GM23338 (cell line): ENCODE data around the gene PER1. TPM values are rescaled to one million over a fixed set of nuclear protein-coding genes. Genes with fewer than 3 reads are reported as not detected.

ENCODE experiments used
- ATAC-seq: fragments of 200-7000 bp; cut with Tn5 transposase; 3 replicates; pipeline ENCODE4 v1.9.1; 2020
- DNase-seq: peaks from one replicate; pipeline ENCODE4 v3.0.0-alpha.2; 2015; ENCODE audit warnings: low spot score
- H2AFZ ChIP-seq: fragments of 200-600 bp; sonication (generic); 2 replicates; pipeline ENCODE4 v1.8.0; 2016; ENCODE audit warnings: antibody characterized with exemption, mild to moderate bottlenecking, moderate library complexity
- H3F3A ChIP-seq: fragments of 200-600 bp; sonication (generic); replicated peaks from 2 replicates; pipeline ENCODE4 v1.8.0; 2017; ENCODE audit warnings: antibody characterized with exemption, mixed run types, low read depth
- H3K27ac ChIP-seq: fragments of 200-600 bp; sonication (generic); 2 replicates; pipeline ENCODE4 v1.6.1; 2016; ENCODE audit warnings: low read depth
- H3K27me3 ChIP-seq: fragments of 200-600 bp; sonication (generic); 2 replicates; pipeline ENCODE4 v1.8.0; 2016; ENCODE audit warnings: mild to moderate bottlenecking, mixed run types, moderate library complexity; ENCODE audit not compliant: insufficient read depth
- H3K36me3 ChIP-seq: fragments of 200-600 bp; sonication (generic); 2 replicates; pipeline ENCODE4 v1.8.0; 2016; ENCODE audit warnings: mild to moderate bottlenecking; ENCODE audit not compliant: insufficient read depth
- H3K4me1 ChIP-seq: fragments of 200-600 bp; sonication (generic); 2 replicates; pipeline ENCODE4 v1.8.0; 2016; ENCODE audit warnings: mild to moderate bottlenecking, moderate library complexity; ENCODE audit not compliant: insufficient read depth
- H3K4me2 ChIP-seq: fragments of 200-600 bp; sonication (generic); 2 replicates; pipeline ENCODE4 v1.7.1; 2017; ENCODE audit warnings: mixed run types
- H3K4me3 ChIP-seq: fragments of 200-600 bp; sonication (generic); 2 replicates; pipeline ENCODE4 v1.6.1; 2016; ENCODE audit warnings: mixed run types
- H3K79me2 ChIP-seq: fragments of 200-600 bp; sonication (generic); replicated peaks from 2 replicates; pipeline ENCODE4 v1.8.0; 2017; ENCODE audit warnings: mild to moderate bottlenecking; ENCODE audit not compliant: insufficient read depth
- H3K9me2 ChIP-seq: fragments of 200-600 bp; sonication (generic); 2 replicates; pipeline ENCODE4 v1.8.0; 2017; ENCODE audit not compliant: insufficient read depth
- H4K20me1 ChIP-seq: fragments of 200-600 bp; sonication (generic); replicated peaks from 2 replicates; pipeline ENCODE4 v1.8.0; 2017; ENCODE audit warnings: mild to moderate bottlenecking; ENCODE audit not compliant: insufficient read depth
- H3K27ac Mint-ChIP-seq: 2 replicates; pipeline ENCODE4 v1.8.0; 2020; ENCODE audit warnings: inconsistent platforms, mild to moderate bottlenecking, moderate library complexity, mixed read lengths
- H3K27me3 Mint-ChIP-seq: 3 replicates; pipeline ENCODE4 v1.8.0; 2022; ENCODE audit warnings: low read depth, mild to moderate bottlenecking, moderate library complexity, mixed read lengths, inconsistent platforms; ENCODE audit not compliant: insufficient read depth, poor library complexity
- H3K36me3 Mint-ChIP-seq: 3 replicates; pipeline ENCODE4 v1.8.0; 2021; ENCODE audit warnings: low read depth, mild to moderate bottlenecking, inconsistent platforms, moderate library complexity, mixed read lengths
- H3K4me1 Mint-ChIP-seq: 3 replicates; pipeline ENCODE4 v1.8.0; 2020; ENCODE audit warnings: mild to moderate bottlenecking, inconsistent platforms, mixed read lengths
- H3K4me3 Mint-ChIP-seq: 3 replicates; pipeline ENCODE4 v1.8.0; 2021; ENCODE audit warnings: moderate library complexity, mild to moderate bottlenecking, inconsistent platforms, mixed read lengths
- H3K9me3 Mint-ChIP-seq: 3 replicates; pipeline ENCODE4 v1.8.0; 2020; ENCODE audit warnings: moderate library complexity, mild to moderate bottlenecking, inconsistent platforms, mixed read lengths
- EZH2phosphoT487 ChIP-seq: fragments of 200-600 bp; sonication (generic); IDR thresholded peaks from one replicate; pipeline ENCODE4 v1.8.1; 2018; ENCODE audit warnings: antibody characterized with exemption; ENCODE audit not compliant: unreplicated experiment
- polyA plus RNA-seq: library from polyadenylated mRNA; unstranded; fragments of >200 nt; fragmentation: Nextera tagmentation; extraction: Ambion mirVana; gene quantifications from 2 replicates; pipeline ENCODE4 v1.2.1, GENCODE V29; 2016
- total RNA-seq: library from RNA; depleted of rRNA; stranded (reverse); fragments of >200 nt; shearing (Covaris generic); gene quantifications from 2 replicates; pipeline ENCODE4 v1.2.3, GENCODE V29; 2014
- TF ChIP-seq, protein P1 (sequence below): IDR thresholded peaks from one replicate; pipeline ENCODE4 v1.6.1; 2018; ENCODE audit warnings: antibody characterized with exemption; ENCODE audit not compliant: unreplicated experiment
- TF ChIP-seq, protein P2 (sequence below): fragments of 250-450 bp; sonication (Bioruptor Pico); IDR thresholded peaks from 2 replicates; pipeline ENCODE4 v1.5.0; 2020; ENCODE audit warnings: mild to moderate bottlenecking, moderate library complexity

PER1 gene
- total and polyA plus RNA-seq, 2 experiments from 2014 or later, result 12.2 to 36.1 TPM

DNA sequence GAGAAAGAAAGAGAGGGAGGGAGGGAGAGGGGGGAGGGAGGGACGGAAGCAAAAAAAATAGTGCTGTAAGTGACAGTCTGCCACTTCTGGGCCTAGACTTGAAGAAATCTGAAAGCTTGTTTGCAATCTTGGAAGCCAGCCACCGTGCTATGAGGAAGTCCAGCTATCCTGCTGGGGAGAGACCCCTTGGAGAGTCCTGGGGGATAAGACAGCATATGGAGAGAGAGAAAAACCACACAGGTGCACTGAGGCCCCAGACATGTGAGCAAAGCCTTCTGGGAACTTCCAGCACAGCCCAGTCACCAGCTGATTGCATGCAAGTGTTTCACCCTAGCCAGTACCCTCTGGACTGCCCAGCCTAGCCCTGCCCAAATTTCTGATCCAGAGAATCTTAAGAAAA is 52.1 kb downstream of the PER1 start (continued):
- TF ChIP-seq, protein P1, sequence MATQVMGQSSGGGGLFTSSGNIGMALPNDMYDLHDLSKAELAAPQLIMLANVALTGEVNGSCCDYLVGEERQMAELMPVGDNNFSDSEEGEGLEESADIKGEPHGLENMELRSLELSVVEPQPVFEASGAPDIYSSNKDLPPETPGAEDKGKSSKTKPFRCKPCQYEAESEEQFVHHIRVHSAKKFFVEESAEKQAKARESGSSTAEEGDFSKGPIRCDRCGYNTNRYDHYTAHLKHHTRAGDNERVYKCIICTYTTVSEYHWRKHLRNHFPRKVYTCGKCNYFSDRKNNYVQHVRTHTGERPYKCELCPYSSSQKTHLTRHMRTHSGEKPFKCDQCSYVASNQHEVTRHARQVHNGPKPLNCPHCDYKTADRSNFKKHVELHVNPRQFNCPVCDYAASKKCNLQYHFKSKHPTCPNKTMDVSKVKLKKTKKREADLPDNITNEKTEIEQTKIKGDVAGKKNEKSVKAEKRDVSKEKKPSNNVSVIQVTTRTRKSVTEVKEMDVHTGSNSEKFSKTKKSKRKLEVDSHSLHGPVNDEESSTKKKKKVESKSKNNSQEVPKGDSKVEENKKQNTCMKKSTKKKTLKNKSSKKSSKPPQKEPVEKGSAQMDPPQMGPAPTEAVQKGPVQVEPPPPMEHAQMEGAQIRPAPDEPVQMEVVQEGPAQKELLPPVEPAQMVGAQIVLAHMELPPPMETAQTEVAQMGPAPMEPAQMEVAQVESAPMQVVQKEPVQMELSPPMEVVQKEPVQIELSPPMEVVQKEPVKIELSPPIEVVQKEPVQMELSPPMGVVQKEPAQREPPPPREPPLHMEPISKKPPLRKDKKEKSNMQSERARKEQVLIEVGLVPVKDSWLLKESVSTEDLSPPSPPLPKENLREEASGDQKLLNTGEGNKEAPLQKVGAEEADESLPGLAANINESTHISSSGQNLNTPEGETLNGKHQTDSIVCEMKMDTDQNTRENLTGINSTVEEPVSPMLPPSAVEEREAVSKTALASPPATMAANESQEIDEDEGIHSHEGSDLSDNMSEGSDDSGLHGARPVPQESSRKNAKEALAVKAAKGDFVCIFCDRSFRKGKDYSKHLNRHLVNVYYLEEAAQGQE, result no peak
- TF ChIP-seq, protein P2, sequence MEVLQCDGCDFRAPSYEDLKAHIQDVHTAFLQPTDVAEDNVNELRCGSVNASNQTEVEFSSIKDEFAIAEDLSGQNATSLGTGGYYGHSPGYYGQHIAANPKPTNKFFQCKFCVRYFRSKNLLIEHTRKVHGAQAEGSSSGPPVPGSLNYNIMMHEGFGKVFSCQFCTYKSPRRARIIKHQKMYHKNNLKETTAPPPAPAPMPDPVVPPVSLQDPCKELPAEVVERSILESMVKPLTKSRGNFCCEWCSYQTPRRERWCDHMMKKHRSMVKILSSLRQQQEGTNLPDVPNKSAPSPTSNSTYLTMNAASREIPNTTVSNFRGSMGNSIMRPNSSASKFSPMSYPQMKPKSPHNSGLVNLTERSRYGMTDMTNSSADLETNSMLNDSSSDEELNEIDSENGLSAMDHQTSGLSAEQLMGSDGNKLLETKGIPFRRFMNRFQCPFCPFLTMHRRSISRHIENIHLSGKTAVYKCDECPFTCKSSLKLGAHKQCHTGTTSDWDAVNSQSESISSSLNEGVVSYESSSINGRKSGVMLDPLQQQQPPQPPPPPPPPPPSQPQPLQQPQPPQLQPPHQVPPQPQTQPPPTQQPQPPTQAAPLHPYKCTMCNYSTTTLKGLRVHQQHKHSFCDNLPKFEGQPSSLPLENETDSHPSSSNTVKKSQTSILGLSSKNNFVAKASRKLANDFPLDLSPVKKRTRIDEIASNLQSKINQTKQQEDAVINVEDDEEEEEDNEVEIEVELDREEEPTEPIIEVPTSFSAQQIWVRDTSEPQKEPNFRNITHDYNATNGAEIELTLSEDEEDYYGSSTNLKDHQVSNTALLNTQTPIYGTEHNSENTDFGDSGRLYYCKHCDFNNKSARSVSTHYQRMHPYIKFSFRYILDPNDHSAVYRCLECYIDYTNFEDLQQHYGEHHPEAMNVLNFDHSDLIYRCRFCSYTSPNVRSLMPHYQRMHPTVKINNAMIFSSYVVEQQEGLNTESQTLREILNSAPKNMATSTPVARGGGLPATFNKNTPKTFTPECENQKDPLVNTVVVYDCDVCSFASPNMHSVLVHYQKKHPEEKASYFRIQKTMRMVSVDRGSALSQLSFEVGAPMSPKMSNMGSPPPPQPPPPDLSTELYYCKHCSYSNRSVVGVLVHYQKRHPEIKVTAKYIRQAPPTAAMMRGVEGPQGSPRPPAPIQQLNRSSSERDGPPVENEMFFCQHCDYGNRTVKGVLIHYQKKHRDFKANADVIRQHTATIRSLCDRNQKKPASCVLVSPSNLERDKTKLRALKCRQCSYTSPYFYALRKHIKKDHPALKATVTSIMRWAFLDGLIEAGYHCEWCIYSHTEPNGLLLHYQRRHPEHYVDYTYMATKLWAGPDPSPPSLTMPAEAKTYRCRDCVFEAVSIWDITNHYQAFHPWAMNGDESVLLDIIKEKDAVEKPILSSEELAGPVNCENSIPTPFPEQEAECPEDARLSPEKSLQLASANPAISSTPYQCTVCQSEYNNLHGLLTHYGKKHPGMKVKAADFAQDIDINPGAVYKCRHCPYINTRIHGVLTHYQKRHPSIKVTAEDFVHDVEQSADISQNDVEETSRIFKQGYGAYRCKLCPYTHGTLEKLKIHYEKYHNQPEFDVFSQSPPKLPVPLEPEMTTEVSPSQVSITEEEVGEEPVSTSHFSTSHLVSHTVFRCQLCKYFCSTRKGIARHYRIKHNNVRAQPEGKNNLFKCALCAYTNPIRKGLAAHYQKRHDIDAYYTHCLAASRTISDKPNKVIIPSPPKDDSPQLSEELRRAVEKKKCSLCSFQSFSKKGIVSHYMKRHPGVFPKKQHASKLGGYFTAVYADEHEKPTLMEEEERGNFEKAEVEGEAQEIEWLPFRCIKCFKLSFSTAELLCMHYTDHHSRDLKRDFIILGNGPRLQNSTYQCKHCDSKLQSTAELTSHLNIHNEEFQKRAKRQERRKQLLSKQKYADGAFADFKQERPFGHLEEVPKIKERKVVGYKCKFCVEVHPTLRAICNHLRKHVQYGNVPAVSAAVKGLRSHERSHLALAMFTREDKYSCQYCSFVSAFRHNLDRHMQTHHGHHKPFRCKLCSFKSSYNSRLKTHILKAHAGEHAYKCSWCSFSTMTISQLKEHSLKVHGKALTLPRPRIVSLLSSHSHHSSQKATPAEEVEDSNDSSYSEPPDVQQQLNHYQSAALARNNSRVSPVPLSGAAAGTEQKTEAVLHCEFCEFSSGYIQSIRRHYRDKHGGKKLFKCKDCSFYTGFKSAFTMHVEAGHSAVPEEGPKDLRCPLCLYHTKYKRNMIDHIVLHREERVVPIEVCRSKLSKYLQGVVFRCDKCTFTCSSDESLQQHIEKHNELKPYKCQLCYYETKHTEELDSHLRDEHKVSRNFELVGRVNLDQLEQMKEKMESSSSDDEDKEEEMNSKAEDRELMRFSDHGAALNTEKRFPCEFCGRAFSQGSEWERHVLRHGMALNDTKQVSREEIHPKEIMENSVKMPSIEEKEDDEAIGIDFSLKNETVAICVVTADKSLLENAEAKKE (CRISPR knock-in tag), result no peak

DNA sequence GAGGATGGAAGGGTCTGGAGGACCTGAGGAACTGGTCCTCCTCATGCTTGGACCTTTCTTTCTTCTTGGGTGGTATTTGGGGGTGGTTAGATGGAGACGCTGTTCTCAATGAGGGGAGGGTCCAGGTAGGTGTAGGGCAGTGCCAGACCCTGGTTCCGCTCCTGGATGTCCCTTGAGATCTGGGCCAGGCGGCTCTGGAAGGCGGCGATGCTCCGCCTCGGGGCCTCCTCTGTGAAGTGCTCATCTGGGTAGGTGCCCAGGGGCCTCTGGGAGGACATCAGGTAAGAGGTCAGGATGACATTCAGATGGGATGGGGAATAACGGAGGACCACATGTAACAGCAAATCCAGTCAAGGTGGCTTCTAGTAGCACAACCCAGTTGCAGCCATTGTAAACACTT is 55.7 kb downstream of the PER1 start:
- no peaks in the 10 kb centered on the region for H3K9me3 Mint-ChIP-seq

More for the DNA sequence above, 55.7 kb downstream of the PER1 start:
- Histone ChIP-seq H3K79me2 (no peaks in the 10 kb centered on the region), H3K4me1 (no peaks in the 10 kb centered on the region), H3K4me3 (no peak overlapping the region), H3K27ac (no peak overlapping the region), H4K20me1 (no peaks in the 10 kb centered on the region), H3K36me3 (no peaks in the 10 kb centered on the region), H3K27me3 (no peaks in the 10 kb centered on the region), H3F3A (no peaks in the 10 kb centered on the region), H2AFZ (no peak overlapping the region), H3K9me2 (no peaks in the 10 kb centered on the region), H3K4me2 (no peak overlapping the region)
- Mint-ChIP-seq H3K4me1 (peaks cover 4% of the 10 kb centered on the region; the same call in 1 of the 3 replicates), H3K4me3 (no peak overlapping the region; the same call in 2 of the 3 replicates), H3K27me3 (peaks cover 1% of the 10 kb centered on the region), H3K27ac (no peak overlapping the region), H3K36me3 (no peaks in the 10 kb centered on the region)
- DNase-seq (no peak), ATAC-seq (no peak)
- no peak for TF ChIP-seq EZH2phosphoT487
